Kidney (tissue), 14 donors: ENCODE data around the gene PEAK1. TPM values are rescaled to one million over a fixed set of nuclear protein-coding genes. Genes with fewer than 3 reads are reported as not detected.

Source experiments
- DNase-seq, 5 donors: peaks; one replicate each; pipeline ENCODE4 v3.0.0-alpha.2; 2013 to 2020
- FAIRE-seq: peaks from 2 replicates; lab custom pipeline; 2012; peaks lifted over from hg19 to GRCh38; lab: Jason Lieb, UNC
- H3K27ac ChIP-seq, 2 donors: one replicate each; pipeline ENCODE4 v1.7.0; 2013; ENCODE audit warnings: low read depth in 2 of 2, low read length in 2 of 2, inconsistent platforms in 1 of 2
- H3K27me3 ChIP-seq: one replicate; pipeline ENCODE4 v1.7.1; 2013; ENCODE audit warnings: low read length, inconsistent platforms; ENCODE audit not compliant: control insufficient read depth, insufficient read depth
- H3K36me3 ChIP-seq, 3 donors: one replicate each; pipeline versions ENCODE4 v1.7.0 to v1.7.1; 2013; ENCODE audit warnings: low read length in 3 of 3, control low read depth in 1 of 3, inconsistent platforms in 1 of 3; ENCODE audit not compliant: insufficient read depth in 3 of 3, control insufficient read depth in 2 of 3
- H3K4me1 ChIP-seq, 3 donors: one replicate each; pipeline versions ENCODE4 v1.7.0 to v1.7.1; 2013; ENCODE audit warnings: low read length in 3 of 3, inconsistent platforms in 1 of 3, low read depth in 1 of 3; ENCODE audit not compliant: control insufficient read depth in 2 of 3, insufficient read depth in 2 of 3
- H3K4me3 ChIP-seq, 3 donors: one replicate each; pipeline versions ENCODE4 v1.7.0 to v1.8.1; 2013; ENCODE audit warnings: low read length in 3 of 3, control low read depth in 1 of 3, inconsistent platforms in 1 of 3
- H3K9ac ChIP-seq, 3 donors: one replicate each; pipeline versions ENCODE4 v1.7.0 to v1.7.1; 2013; ENCODE audit warnings: low read length in 3 of 3, control low read depth in 1 of 3, inconsistent platforms in 1 of 3
- H3K9me3 ChIP-seq, 3 donors: one replicate each; pipeline versions ENCODE4 v1.7.0 to v1.7.1; 2013; ENCODE audit warnings: low read length in 3 of 3, control low read depth in 1 of 3, inconsistent platforms in 1 of 3; ENCODE audit not compliant: control insufficient read depth in 2 of 3, insufficient read depth in 1 of 3
- CTCF ChIP-seq: IDR thresholded peaks from 3 replicates; pipeline ENCODE4 v1.5.1; 2012; ENCODE audit warnings: mild to moderate bottlenecking, moderate library complexity, borderline replicate concordance; ENCODE audit not compliant: insufficient read depth; ENCODE audit errors: extremely low read depth
- intact Hi-C: fragments of 100-400 bp; cut with DNase I; formaldehyde crosslinking; loops from one replicate; pipeline ENCODE4 v1.11.1; 2022
- polyA plus RNA-seq: library from polyadenylated mRNA; stranded (reverse); fragments of 350-450 nt; fragmentation: Illumina TruSeq; extraction: RNeasy Lipid Tissue Mini Kit (QIAGEN cat#74804); gene quantifications from one replicate; pipeline ENCODE4 v1.2.3, GENCODE V29; 2014; ENCODE audit warnings: low read depth, low replicate concordance; ENCODE audit not compliant: insufficient read depth
- total RNA-seq: library from RNA; stranded (reverse); fragmentation: NEBNext Ultra II Directional; extraction: Animal tissue kit (Norgen Biotek cat#: 25700); gene quantifications from one replicate; pipeline ENCODE4 v1.2.1, GENCODE V29; 2021
- donor health status: control.
- donor health status: control.
- donor health status: control.
- donor health status: control.
- donor health status: control.
- donor health status: DM: yes; HTN: yes; CAD: no.
- donor health status: Normal renal cell carcinoma (clear cell type).

Gene PEAK1
- total and polyA plus RNA-seq, 2 donors from 2014 or later: 2.9 to 50.3 TPM

GRCh38 chr15:77333166-77333565 lies 86.7 kb downstream of the PEAK1 start:
- Histone ChIP-seq H3K4me3 (no peak overlapping the region), H3K27ac (no peak overlapping the region), H3K4me1 (no peaks in the 10 kb centered on the region), H3K9me3 (no peaks in the 10 kb centered on the region), H3K9ac (no peak overlapping the region), H3K36me3 (no peaks in the 10 kb centered on the region), H3K27me3 (no peaks in the 10 kb centered on the region)
- no peak for DNase-seq
- intact Hi-C loops: no loop called here
- no peak for TF ChIP-seq CTCF
- no peak for FAIRE-seq

GRCh38 chr15:77329202-77329601 lies 90.7 kb downstream of the PEAK1 start:
- TF ChIP-seq CTCF: no peak
- H3K4me3 ChIP-seq: no peak overlapping the region
- no peak for DNase-seq
- H3K27me3 ChIP-seq: no peaks in the 10 kb centered on the region
- H3K9me3 ChIP-seq: no peaks in the 10 kb centered on the region
- H3K4me1 ChIP-seq: no peaks in the 10 kb centered on the region
- FAIRE-seq: no peak
- H3K9ac ChIP-seq: no peak overlapping the region
- H3K36me3 ChIP-seq: no peaks in the 10 kb centered on the region
- H3K27ac ChIP-seq: no peak overlapping the region
- intact Hi-C loops: no loop called here

GRCh38 chr15:77327844-77328529 lies 91.9 kb downstream of the PEAK1 start:
- no peak for FAIRE-seq

More at GRCh38 chr15:77327844-77328529, 91.9 kb downstream of the PEAK1 start:
- Histone ChIP-seq H3K4me3 (no peak overlapping the region), H3K9me3 (no peaks in the 10 kb centered on the region), H3K27me3 (no peaks in the 10 kb centered on the region), H3K4me1 (no peaks in the 10 kb centered on the region), H3K36me3 (no peaks in the 10 kb centered on the region), H3K27ac (no peak overlapping the region), H3K9ac (no peak overlapping the region)
- TF ChIP-seq CTCF: no peak
- no peak for DNase-seq
- intact Hi-C loops: no loop called here
